ENCODE data around the gene OFD1. TPM values are rescaled to one million over a fixed set of nuclear protein-coding genes. Genes with fewer than 3 reads are reported as not detected.

Gene OFD1
- total and polyA plus RNA-seq, 2 of the 8 experiments (the other 6 are each of a cell fraction or from before 2014, with no cell fraction given), result 8.0 to 23.4 TPM

DNA sequence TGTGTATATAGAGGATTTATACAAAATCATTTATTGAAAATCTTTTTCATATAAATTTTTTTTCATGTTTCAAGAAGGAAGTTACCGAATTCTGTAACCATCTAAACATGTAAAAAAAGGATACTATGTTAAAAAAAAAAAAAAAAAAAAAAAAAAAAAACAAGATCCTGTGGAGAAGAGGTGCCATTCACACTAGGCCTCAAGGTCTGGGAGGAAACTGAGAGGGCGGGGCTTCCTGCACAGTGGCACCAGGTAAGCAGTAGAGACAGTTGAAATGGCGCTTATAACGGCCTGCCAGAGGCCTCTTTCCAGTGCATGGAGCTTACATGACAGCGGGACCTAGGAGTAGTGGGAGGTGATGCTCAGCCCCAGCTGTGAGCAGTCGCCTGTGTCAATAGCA, 17.6 kb upstream of the OFD1 start:
- ChIA-PET POLR2A (ENCODE audit: partially characterized antibody) (interaction anchor here (2.0 kb wide), 1 partner anchor 18 kb away, joined by 8 read pairs; the partner anchor contains the start of genes OFD1 and TRAPPC2), CTCF (ENCODE audit: partially characterized antibody) (no interaction called here)
- H2AFZ ChIP-seq (ENCODE audit: low read length), result no peak overlapping the region
- no peaks in the 10 kb centered on the region for H3K4me1 ChIP-seq (replicated peaks in 1 of 4; ENCODE audit: control insufficient read depth in 3 of 4, insufficient read depth in 4 of 4, low read length in 3 of 4)
- no peaks in the 10 kb centered on the region for H3K9me3 ChIP-seq (ENCODE audit: insufficient read depth in 2 of 2, low read depth in 1 of 2, low read length in 1 of 2)
- no peak overlapping the region for H3K4me2 ChIP-seq (ENCODE audit: insufficient read depth in 1 of 2, low read depth in 2 of 2, low read length in 2 of 2)
- TF ChIP-seq FOSL1 (IDR thresholded peaks at IDR 0.05; ENCODE audit: insufficient read depth, low read depth, low read length) (no peak), CHD2 (IDR thresholded peaks at IDR 0.05; ENCODE audit: low read length) (no peak), CBX5 (IDR thresholded peaks at IDR 0.05; ENCODE audit: low read depth, low read length) (no peak), EZH2 (IDR thresholded peaks at IDR 0.05; ENCODE audit: low read depth, low read length, severe bottlenecking) (no peak), RXRA (IDR thresholded peaks at IDR 0.05; ENCODE audit: insufficient read depth, low read depth, low read length) (no peak), POLR2AphosphoS5 (IDR thresholded peaks at IDR 0.05; ENCODE audit: low read depth, low read length) (no peak), SAP30 (IDR thresholded peaks at IDR 0.05; ENCODE audit: insufficient read depth, insufficient replicate concordance, low read length) (no peak), ATF3 (IDR thresholded peaks at IDR 0.05; ENCODE audit: insufficient read depth, low read depth, low read length) (no peak), SP2 (IDR thresholded peaks at IDR 0.05; ENCODE audit: low read length) (no peak), BCL11A (IDR thresholded peaks at IDR 0.05; ENCODE audit: low read depth in 2 of 2, low read length in 2 of 2) (no peak), SRF (IDR thresholded peaks at IDR 0.05; ENCODE audit: low read depth, low read length) (no peak), SIX5 (IDR thresholded peaks at IDR 0.05; ENCODE audit: low read depth, low read length) (no peak), KDM4A (IDR thresholded peaks at IDR 0.05; ENCODE audit: low read depth, low read length, severe bottlenecking) (no peak)
- H3K27ac ChIP-seq (ENCODE audit: low read depth, low read length), result no peak overlapping the region
- no peak overlapping the region for H2BK12ac ChIP-seq (ENCODE audit: low read depth, low read length)
- no peak overlapping the region for H2AK5ac ChIP-seq (ENCODE audit: low read depth, low read length)
- H3K9ac ChIP-seq (replicated peaks in 1 of 4; ENCODE audit: extremely low read depth in 1 of 4, low read depth in 3 of 4, low read length in 3 of 4), result no peak overlapping the region
- FAIRE-seq (no peak), DNase-seq (ENCODE audit: low read depth in 1 of 2, low spot score in 2 of 2) (no peak)
- 94% methylated on average over 6 of the region's 6 CpGs; no CpG with 5 or more reads in 1 of the 2 experiments for WGBS, 2 experiments (ENCODE audit: extremely low coverage in 1 of 2, insufficient coverage in 1 of 2, insufficient read length in 1 of 2, insufficient replicate concordance in 2 of 2, low coverage in 1 of 2, low lambda C conversion rate in 2 of 2, missing lambda C conversion rate in 1 of 2)
- no peak overlapping the region for H2BK15ac ChIP-seq (ENCODE audit: low read length)
- H2BK120ac ChIP-seq (replicated peaks; ENCODE audit: low read depth, low read length), result no peak overlapping the region
- peaks cover 0 to 2% of the 10 kb centered on the region in 2 experiments for H4K20me1 ChIP-seq (replicated peaks in 1 of 2; ENCODE audit: control insufficient read depth in 1 of 2, insufficient read depth in 2 of 2, low read length in 2 of 2)
- no peak overlapping the region for H3K14ac ChIP-seq (ENCODE audit: insufficient read length)
- H4K91ac ChIP-seq (replicated peaks; ENCODE audit: insufficient read length, low read length), result no peak overlapping the region
- no peak overlapping the region for H4K5ac ChIP-seq (ENCODE audit: insufficient read length, low read depth, low read length)
- H2BK5ac ChIP-seq (ENCODE audit: low read depth, low read length), result no peak overlapping the region
- H3K23me2 ChIP-seq (ENCODE audit: low read depth, low read length), result no peaks in the 10 kb centered on the region
- H2BK20ac ChIP-seq (ENCODE audit: low read length), result no peak overlapping the region
- H3K23ac ChIP-seq (ENCODE audit: insufficient read length), result no peak overlapping the region
- no peak overlapping the region for H3K18ac ChIP-seq (ENCODE audit: extremely low read depth, low read length)
- no peak overlapping the region for H3K56ac ChIP-seq (replicated peaks; ENCODE audit: insufficient read length, low read depth, low read length)
- H3K79me1 ChIP-seq (ENCODE audit: low read depth, low read length), result no peaks in the 10 kb centered on the region; the same call in 1 of the 2 replicates
- no peak overlapping the region for H3K4ac ChIP-seq (replicated peaks; ENCODE audit: insufficient read length, low read depth, low read length)
- no peak overlapping the region for H3K4me3 ChIP-seq (ENCODE audit: extremely low read depth in 1 of 4, insufficient read depth in 2 of 4, low read depth in 3 of 4, low read length in 4 of 4)
- H3K79me2 ChIP-seq (ENCODE audit: control insufficient read depth in 1 of 2, insufficient read depth in 2 of 2, low read length in 2 of 2), result no peaks in the 10 kb centered on the region; a peak in 1 of 4 replicates
- no peaks in the 10 kb centered on the region for H3K27me3 ChIP-seq (replicated peaks in 1 of 4; ENCODE audit: control insufficient read depth in 3 of 4, extremely low read depth in 1 of 4, insufficient read depth in 3 of 4, low read length in 3 of 4)
- H4K8ac ChIP-seq (ENCODE audit: extremely low read depth, insufficient read depth, low read length), result no peak overlapping the region
- H3K36me3 ChIP-seq (ENCODE audit: control insufficient read depth in 2 of 4, insufficient read depth in 4 of 4, low read length in 3 of 4), result peaks cover 0 to 28% (median under 1%) of the 10 kb centered on the region in 4 experiments; a peak in 4 of 8 replicates

Measured in H1 (cell line).